C4-2B (cell line): ENCODE measurements around the gene ANKS1B.

Experiments used
- CTCF ChIP-seq: fragments of 450-650 bp; conservative IDR thresholded peaks from 2 replicates; pipeline ENCODE4 v1.5.1; 2017; ENCODE audit warnings: mild to moderate bottlenecking
- ZFX ChIP-seq: fragments of 450-650 bp; IDR thresholded peaks from 2 replicates; pipeline ENCODE4 v1.6.1; 2017

GRCh38 chr12:98799146-98799810 lies 1185.5 kb downstream of the ANKS1B start:
- TF ChIP-seq ZFX (no peak), CTCF (no peak)
